H1 (cell line): ENCODE data around the gene OSGEP. TPM values are rescaled to one million over a fixed set of nuclear protein-coding genes. Genes with fewer than 3 reads are reported as not detected.
A peak's percentile ranks its signal among the peaks of the same experiment; 100 is the strongest.

Source experiments
- CTCF ChIA-PET: fragments of 300-600 bp; sonication (Branson Sonifier 250); formaldehyde crosslinking; loops from one replicate; lab custom pipeline; 2021; ENCODE audit not compliant: partially characterized antibody; lab: Charles Lee
- POLR2A ChIA-PET: fragments of 300-600 bp; sonication (Branson Sonifier 250); formaldehyde crosslinking; loops from one replicate; lab custom pipeline; 2021; ENCODE audit warnings: inconsistent platforms; ENCODE audit not compliant: partially characterized antibody; lab: Charles Lee
- DNase-seq, 2 experiments: peaks; one replicate each; pipeline versions ENCODE4 v3.0.0 to v3.0.0-alpha.2; 2010 to 2022; ENCODE audit warnings: low spot score in 2 of 2, low read depth in 1 of 2, mixed read lengths in 1 of 2
- FAIRE-seq: peaks from 2 replicates; lab custom pipeline; 2011; peaks lifted over from hg19 to GRCh38; lab: Jason Lieb, UNC
- H2AFZ ChIP-seq: 2 replicates; pipeline ENCODE4 v1.8.1; 2012; ENCODE audit warnings: low read length, inconsistent platforms
- H2AK5ac ChIP-seq: 2 replicates; pipeline ENCODE4 v1.6.1; 2013; ENCODE audit warnings: low read depth, low read length
- H2BK120ac ChIP-seq: replicated peaks from 2 replicates; pipeline ENCODE3; 2013; ENCODE audit warnings: low read depth, low read length, inconsistent platforms
- H2BK12ac ChIP-seq: 2 replicates; pipeline ENCODE4 v1.6.1; 2013; ENCODE audit warnings: low read depth, low read length
- H2BK15ac ChIP-seq: 2 replicates; pipeline ENCODE4 v1.6.1; 2013; ENCODE audit warnings: low read length
- H2BK20ac ChIP-seq: 2 replicates; pipeline ENCODE4 v1.6.1; 2013; ENCODE audit warnings: low read length
- H2BK5ac ChIP-seq: 2 replicates; pipeline ENCODE4 v1.6.1; 2013; ENCODE audit warnings: low read depth, low read length
- H3K14ac ChIP-seq: 2 replicates; pipeline ENCODE4 v1.6.1; 2013; ENCODE audit warnings: inconsistent platforms; ENCODE audit not compliant: insufficient read length
- H3K18ac ChIP-seq: 2 replicates; pipeline ENCODE4 v1.6.1; 2013; ENCODE audit warnings: low read length; ENCODE audit errors: extremely low read depth
- H3K23ac ChIP-seq: 2 replicates; pipeline ENCODE4 v1.6.1; 2013; ENCODE audit warnings: inconsistent platforms; ENCODE audit not compliant: insufficient read length
- H3K23me2 ChIP-seq: 2 replicates; pipeline ENCODE4 v1.6.1; 2013; ENCODE audit warnings: low read depth, low read length
- H3K27ac ChIP-seq: 2 replicates; pipeline ENCODE4 v1.6.1; 2011; ENCODE audit warnings: low read depth, low read length, inconsistent platforms
- H3K27me3 ChIP-seq, 4 experiments: replicated peaks in 1 of 4; 1 replicate in 1 of 4; 2 replicates in 3 of 4; pipeline versions ENCODE4 v1.6.1 to v1.8.1; 2011 to 2013; ENCODE audit warnings: low read length in 3 of 4, mild to moderate bottlenecking in 3 of 4, inconsistent platforms in 2 of 4, mixed read lengths in 2 of 4, moderate library complexity in 1 of 4; ENCODE audit not compliant: control insufficient read depth in 3 of 4, insufficient read depth in 3 of 4; ENCODE audit errors: extremely low read depth in 1 of 4
- H3K36me3 ChIP-seq, 4 experiments: 2 replicates each; pipeline versions ENCODE4 v1.6.1 to v1.8.1; 2011 to 2013; ENCODE audit warnings: mild to moderate bottlenecking in 4 of 4, low read length in 3 of 4, moderate library complexity in 2 of 4, control low read depth in 1 of 4, inconsistent platforms in 1 of 4; ENCODE audit not compliant: insufficient read depth in 4 of 4, control insufficient read depth in 2 of 4
- H3K4ac ChIP-seq: replicated peaks from 2 replicates; pipeline ENCODE3; 2013; ENCODE audit warnings: low read length, low read depth, mixed read lengths, inconsistent platforms; ENCODE audit not compliant: insufficient read length
- H3K4me1 ChIP-seq, 4 experiments: replicated peaks in 1 of 4; 1 replicate in 1 of 4; 2 replicates in 3 of 4; pipeline versions ENCODE4 v1.6.1 to v1.8.1; 2011 to 2013; ENCODE audit warnings: low read length in 3 of 4, inconsistent platforms in 2 of 4, mixed read lengths in 1 of 4; ENCODE audit not compliant: insufficient read depth in 4 of 4, control insufficient read depth in 3 of 4
- H3K4me2 ChIP-seq, 2 experiments: 2 replicates each; pipeline versions ENCODE4 v1.6.1 to v1.8.1; 2011 to 2013; ENCODE audit warnings: low read depth in 2 of 2, low read length in 2 of 2, control low read depth in 1 of 2, inconsistent platforms in 1 of 2, mild to moderate bottlenecking in 1 of 2; ENCODE audit not compliant: insufficient read depth in 1 of 2
- H3K4me3 ChIP-seq, 4 experiments: fragments of 200-600, 300-600 bp in 1 of 4; sonication (generic), shearing (Covaris generic), sonication (Bioruptor Twin) in 1 of 4; 2 replicates each; pipeline versions ENCODE4 v1.5.1 to v1.8.1; 2011 to 2016; ENCODE audit warnings: low read length in 4 of 4, low read depth in 3 of 4, control low read depth in 2 of 4, inconsistent platforms in 2 of 4, mild to moderate bottlenecking in 2 of 4, mixed read lengths in 1 of 4, moderate library complexity in 1 of 4; ENCODE audit not compliant: insufficient read depth in 2 of 4; ENCODE audit errors: extremely low read depth in 1 of 4
- H3K56ac ChIP-seq: replicated peaks from 2 replicates; pipeline ENCODE3; 2013; ENCODE audit warnings: low read depth, mild to moderate bottlenecking, mixed read lengths, low read length, inconsistent platforms; ENCODE audit not compliant: insufficient read length
- H3K79me1 ChIP-seq: 2 replicates; pipeline ENCODE4 v1.6.1; 2013; ENCODE audit warnings: low read depth, low read length, control low read depth
- H3K79me2 ChIP-seq, 2 experiments: 2 replicates each; pipeline versions ENCODE4 v1.6.1 to v1.8.1; 2012 to 2013; ENCODE audit warnings: low read length in 2 of 2, mild to moderate bottlenecking in 2 of 2, inconsistent platforms in 1 of 2; ENCODE audit not compliant: insufficient read depth in 2 of 2, control insufficient read depth in 1 of 2
- H3K9ac ChIP-seq, 4 experiments: replicated peaks in 1 of 4; 1 replicate in 1 of 4; 2 replicates in 3 of 4; pipeline versions ENCODE4 v1.6.1 to v1.8.1; 2011 to 2013; ENCODE audit warnings: low read depth in 3 of 4, low read length in 3 of 4, control low read depth in 2 of 4, mild to moderate bottlenecking in 2 of 4, moderate library complexity in 2 of 4, inconsistent platforms in 1 of 4; ENCODE audit errors: extremely low read depth in 1 of 4
- H3K9me3 ChIP-seq, 2 experiments: 2 replicates each; pipeline versions ENCODE4 v1.6.1 to v1.8.1; 2012 to 2013; ENCODE audit warnings: mild to moderate bottlenecking in 2 of 2, moderate library complexity in 2 of 2, control low read depth in 1 of 2, inconsistent platforms in 1 of 2, low read depth in 1 of 2, low read length in 1 of 2, mixed read lengths in 1 of 2; ENCODE audit not compliant: insufficient read depth in 2 of 2
- H4K20me1 ChIP-seq, 2 experiments: replicated peaks in 1 of 2; 2 replicates each; pipeline versions ENCODE3 to v1.8.1; 2011 to 2013; ENCODE audit warnings: inconsistent platforms in 2 of 2, low read length in 2 of 2, mild to moderate bottlenecking in 1 of 2; ENCODE audit not compliant: insufficient read depth in 2 of 2, control insufficient read depth in 1 of 2
- H4K5ac ChIP-seq: 2 replicates; pipeline ENCODE4 v1.6.1; 2013; ENCODE audit warnings: low read length, low read depth, mixed read lengths, inconsistent platforms; ENCODE audit not compliant: insufficient read length
- H4K8ac ChIP-seq: 2 replicates; pipeline ENCODE4 v1.8.0; 2013; ENCODE audit warnings: mild to moderate bottlenecking, moderate library complexity, low read length, inconsistent platforms; ENCODE audit not compliant: insufficient read depth; ENCODE audit errors: extremely low read depth
- H4K91ac ChIP-seq: replicated peaks from 2 replicates; pipeline ENCODE3; 2013; ENCODE audit warnings: low read length, mixed read lengths, inconsistent platforms; ENCODE audit not compliant: insufficient read length
- CBX5 ChIP-seq: fragments of 300-800, 300-1000 bp; sonication (generic); IDR thresholded peaks from 2 replicates; pipeline ENCODE4 v1.7.1; 2016; ENCODE audit warnings: antibody characterized with exemption, low read length, low read depth
- JUN ChIP-seq: IDR thresholded peaks from 2 replicates; pipeline ENCODE4 v1.6.1; 2011; ENCODE audit warnings: low read depth, mild to moderate bottlenecking, improper control_type of control experiment, low read length
- NANOG ChIP-seq: IDR thresholded peaks from 2 replicates; pipeline ENCODE4 v1.6.1; 2011; ENCODE audit warnings: low read length, low read depth, mild to moderate bottlenecking, inconsistent platforms; ENCODE audit not compliant: insufficient read depth, poor library complexity, severe bottlenecking
- SP4 ChIP-seq: IDR thresholded peaks from 2 replicates; pipeline ENCODE4 v1.6.1; 2012; ENCODE audit warnings: low read length, inconsistent platforms
- TAF7 ChIP-seq: optimal IDR thresholded peaks from 2 replicates; pipeline ENCODE3; 2011; ENCODE audit warnings: low read depth, mild to moderate bottlenecking, inconsistent platforms, low read length, moderate library complexity, borderline replicate concordance
- WGBS, 2 experiments: shearing (Covaris generic) in 1 of 2; methylation state at CpG; one replicate each; pipeline versions ENCODE4 v1.1.6 to v1.1.7; 2013 to 2015; ENCODE audit warnings: low lambda C conversion rate in 2 of 2, mixed read lengths in 2 of 2, inconsistent platforms in 1 of 2, low coverage in 1 of 2, missing lambda C conversion rate in 1 of 2; ENCODE audit not compliant: insufficient replicate concordance in 2 of 2, insufficient coverage in 1 of 2, insufficient read length in 1 of 2; ENCODE audit errors: extremely low coverage in 1 of 2, missing lambda C conversion rate in 1 of 2; 5-methylcytosine and 5-hydroxymethylcytosine counted together
- polyA plus RNA-seq, 7 experiments: library from polyadenylated mRNA; depleted of rRNA in 3 of 7; stranded (reverse) in 5 of 7; unstranded in 2 of 7; fragments of >200 nt in 5 of 7; fragments of 200-250 nt in 2 of 7; gene quantifications; 1 replicate in 5 of 7; 2 replicates in 1 of 7; 4 replicates in 1 of 7; pipeline versions ENCODE4 v1.2.1 to v1.2.3, GENCODE V29; 2011 to 2013; ENCODE audit warnings: missing spikeins in 2 of 7, mixed read lengths in 2 of 7
- total RNA-seq: library from RNA; stranded (reverse); fragmentation: NEBNext Ultra II Directional; extraction: Animal tissue kit (Norgen Biotek cat#: 25700); gene quantifications from 2 replicates; pipeline ENCODE4 v1.2.1, GENCODE V29; 2021

Gene OSGEP
- total and polyA plus RNA-seq, 2 of the 8 experiments (the other 6 are each of a cell fraction or from before 2014, with no cell fraction given): 34.4 to 78.6 TPM

DNA sequence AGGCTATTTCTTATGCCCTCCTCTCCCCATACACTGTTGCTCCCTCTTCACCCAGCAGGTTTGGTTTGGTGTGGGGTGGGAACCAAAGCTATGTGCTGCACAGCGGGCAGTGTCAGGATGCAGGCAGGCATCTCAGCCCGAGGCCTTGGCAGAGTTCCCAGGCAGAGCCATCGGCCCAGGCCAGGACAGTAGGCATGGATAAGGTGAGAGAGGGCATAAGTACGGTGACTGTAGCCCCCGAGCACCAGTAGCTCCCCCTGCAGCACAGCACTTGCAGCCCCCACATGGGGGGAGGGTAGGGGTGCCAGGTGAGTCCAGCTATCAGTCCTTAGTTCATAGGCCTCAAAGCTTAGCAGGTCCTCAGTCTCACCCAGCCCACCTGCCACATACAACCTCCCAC lies 25.8 kb downstream of the OSGEP start:
- Histone ChIP-seq H3K23me2 (peaks cover 2% of the 10 kb centered on the region; the same call in 1 of the 2 replicates), H4K8ac (peak overlapping the region; percentile 79), H2BK5ac (no peak overlapping the region), H3K79me2 (no peaks in the 10 kb centered on the region), H2BK20ac (no peak overlapping the region), H2BK15ac (no peak overlapping the region), H3K14ac (no peak overlapping the region), H3K4me3 (no peak overlapping the region), H3K36me3 (no peaks in the 10 kb centered on the region), H3K27me3 (no peaks in the 10 kb centered on the region; a peak in 1 of 7 replicates), H3K4me2 (no peak overlapping the region), H3K9ac (no peak overlapping the region), H3K18ac (no peak overlapping the region), H4K5ac (no peak overlapping the region), H3K27ac (no peak overlapping the region), H3K9me3 (no peaks in the 10 kb centered on the region), H2BK12ac (no peak overlapping the region), H4K20me1 (no peaks in the 10 kb centered on the region), H2BK120ac (no peak overlapping the region), H4K91ac (no peak overlapping the region), H3K23ac (no peak overlapping the region), H3K79me1 (no peaks in the 10 kb centered on the region), H3K56ac (no peak overlapping the region), H3K4me1 (no peaks in the 10 kb centered on the region), H2AFZ (no peak overlapping the region), H2AK5ac (no peak overlapping the region), H3K4ac (no peak overlapping the region)
- FAIRE-seq: no peak
- ChIA-PET CTCF (interaction anchor here (0.9 to 1.6 kb wide), 4 partner anchors 13 to 180 kb away, joined by 3 to 6 read pairs (median 4); no protein-coding TSS in a partner anchor), POLR2A (interaction anchor here (1.1 to 1.4 kb wide), 3 partner anchors 18 to 41 kb away, joined by 3 to 4 read pairs (median 3); no protein-coding TSS in a partner anchor)
- 89% methylated on average over 5 of the region's 5 CpGs; no CpG with 5 or more reads in 1 of the 2 experiments for WGBS, 2 experiments
- TF ChIP-seq JUN (no peak), CBX5 (no peak), SP4 (no peak), NANOG (no peak), TAF7 (no peak)
- DNase-seq: no peak
